SU-DHL-6 (cell line): Measurements from ENCODE around the gene USP28.

Experiments used
- H2AFZ ChIP-seq: fragments of 200-600 bp; sonication (generic); 2 replicates; pipeline ENCODE4 v1.6.1; 2014; ENCODE audit warnings: low read depth, mild to moderate bottlenecking, moderate library complexity, mixed read lengths, antibody characterized with exemption, low read length; ENCODE audit not compliant: severe bottlenecking
- H3F3A ChIP-seq: fragments of 200-600 bp; shearing (Covaris generic); 2 replicates; pipeline ENCODE4 v1.6.0; 2016; ENCODE audit warnings: antibody characterized with exemption, mild to moderate bottlenecking; ENCODE audit not compliant: insufficient read depth
- H3K27ac ChIP-seq: fragments of 200-600 bp; sonication (generic); 2 replicates; pipeline ENCODE4 v1.5.1; 2016; ENCODE audit warnings: low read depth, mild to moderate bottlenecking, low read length, moderate library complexity, mixed read lengths
- H3K27me3 ChIP-seq: fragments of 200-600 bp; sonication (generic), shearing (Covaris generic); 2 replicates; pipeline ENCODE4 v1.6.0; 2014; ENCODE audit warnings: mild to moderate bottlenecking, low read length
- H3K36me3 ChIP-seq: fragments of 200-600 bp; sonication (generic); 2 replicates; pipeline ENCODE4 v1.6.1; 2014; ENCODE audit warnings: mild to moderate bottlenecking, low read length, mixed read lengths
- H3K4me2 ChIP-seq: fragments of 300-600, 200-600 bp; shearing (Covaris generic), sonication (generic); 2 replicates; pipeline ENCODE4 v1.6.0; 2014; ENCODE audit warnings: low read length, low read depth, mild to moderate bottlenecking; ENCODE audit not compliant: poor library complexity, severe bottlenecking
- H3K4me3 ChIP-seq: fragments of 200-600 bp; sonication (generic); 2 replicates; pipeline ENCODE4 v1.5.1; 2014; ENCODE audit warnings: antibody characterized with exemption, low read length, mild to moderate bottlenecking, mixed read lengths; ENCODE audit not compliant: insufficient read depth, poor library complexity, severe bottlenecking
- H3K79me2 ChIP-seq: fragments of 200-600 bp; sonication (generic); 2 replicates; pipeline ENCODE4 v1.6.1; 2014; ENCODE audit warnings: mild to moderate bottlenecking, low read length, moderate library complexity; ENCODE audit not compliant: insufficient read depth
- H3K9ac ChIP-seq: fragments of 200-600 bp; sonication (generic); 2 replicates; pipeline ENCODE4 v1.7.0; 2014; ENCODE audit warnings: mild to moderate bottlenecking, low read length
- H3K9me2 ChIP-seq: fragments of 200-600 bp; sonication (generic); replicated peaks from 2 replicates; pipeline ENCODE4 v1.6.1; 2014; ENCODE audit warnings: low read length; ENCODE audit not compliant: insufficient read depth
- H3K9me3 ChIP-seq: fragments of 200-600 bp; sonication (generic); 2 replicates; pipeline ENCODE4 v1.6.1; 2014; ENCODE audit warnings: low read length, mixed read lengths; ENCODE audit not compliant: insufficient read depth
- H4K20me1 ChIP-seq: fragments of 200-600 bp; sonication (generic); 2 replicates; pipeline ENCODE4 v1.6.1; 2014; ENCODE audit warnings: low read depth, mild to moderate bottlenecking, antibody characterized with exemption, low read length, moderate library complexity, mixed read lengths
- EZH2phosphoT487 ChIP-seq: fragments of 200-600 bp; sonication (generic), shearing (Covaris generic); conservative IDR thresholded peaks from 2 replicates; pipeline ENCODE4 v1.6.1; 2018; ENCODE audit warnings: mild to moderate bottlenecking, antibody characterized with exemption, low read length, moderate library complexity, mixed read lengths
- TF ChIP-seq, protein P1 (sequence below): fragments of 200-600 bp; sonication (generic); IDR thresholded peaks from one replicate; pipeline ENCODE4 v1.5.1; 2017; ENCODE audit warnings: antibody characterized with exemption, mild to moderate bottlenecking, low read length, moderate library complexity; ENCODE audit not compliant: insufficient read depth, poor library complexity, severe bottlenecking

Gene USP28

GRCh38 chr11:113774174-113774503 is 101.2 kb downstream of the USP28 start:
- H3K4me3 ChIP-seq, result peak overlapping the region; percentile 86
- TF ChIP-seq, protein P1, sequence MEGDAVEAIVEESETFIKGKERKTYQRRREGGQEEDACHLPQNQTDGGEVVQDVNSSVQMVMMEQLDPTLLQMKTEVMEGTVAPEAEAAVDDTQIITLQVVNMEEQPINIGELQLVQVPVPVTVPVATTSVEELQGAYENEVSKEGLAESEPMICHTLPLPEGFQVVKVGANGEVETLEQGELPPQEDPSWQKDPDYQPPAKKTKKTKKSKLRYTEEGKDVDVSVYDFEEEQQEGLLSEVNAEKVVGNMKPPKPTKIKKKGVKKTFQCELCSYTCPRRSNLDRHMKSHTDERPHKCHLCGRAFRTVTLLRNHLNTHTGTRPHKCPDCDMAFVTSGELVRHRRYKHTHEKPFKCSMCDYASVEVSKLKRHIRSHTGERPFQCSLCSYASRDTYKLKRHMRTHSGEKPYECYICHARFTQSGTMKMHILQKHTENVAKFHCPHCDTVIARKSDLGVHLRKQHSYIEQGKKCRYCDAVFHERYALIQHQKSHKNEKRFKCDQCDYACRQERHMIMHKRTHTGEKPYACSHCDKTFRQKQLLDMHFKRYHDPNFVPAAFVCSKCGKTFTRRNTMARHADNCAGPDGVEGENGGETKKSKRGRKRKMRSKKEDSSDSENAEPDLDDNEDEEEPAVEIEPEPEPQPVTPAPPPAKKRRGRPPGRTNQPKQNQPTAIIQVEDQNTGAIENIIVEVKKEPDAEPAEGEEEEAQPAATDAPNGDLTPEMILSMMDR, result no peak
- TF ChIP-seq EZH2phosphoT487, result no peak
- no peaks in the 10 kb centered on the region for H3F3A ChIP-seq
- H3K9me3 ChIP-seq, result no peaks in the 10 kb centered on the region
- peak overlapping the region; percentile 78 for H3K4me2 ChIP-seq
- H3K9me2 ChIP-seq, result no peaks in the 10 kb centered on the region
- H3K9ac ChIP-seq, result peak overlapping the region; percentile 96
- H3K27ac ChIP-seq, result no peak overlapping the region
- H3K79me2 ChIP-seq, result peaks cover 28% of the 10 kb centered on the region
- H3K27me3 ChIP-seq, result no peaks in the 10 kb centered on the region
- H2AFZ ChIP-seq, result peak overlapping the region; percentile 94
- H4K20me1 ChIP-seq, result no peaks in the 10 kb centered on the region
- no peaks in the 10 kb centered on the region; the same call in 1 of the 2 replicates for H3K36me3 ChIP-seq

DNA sequence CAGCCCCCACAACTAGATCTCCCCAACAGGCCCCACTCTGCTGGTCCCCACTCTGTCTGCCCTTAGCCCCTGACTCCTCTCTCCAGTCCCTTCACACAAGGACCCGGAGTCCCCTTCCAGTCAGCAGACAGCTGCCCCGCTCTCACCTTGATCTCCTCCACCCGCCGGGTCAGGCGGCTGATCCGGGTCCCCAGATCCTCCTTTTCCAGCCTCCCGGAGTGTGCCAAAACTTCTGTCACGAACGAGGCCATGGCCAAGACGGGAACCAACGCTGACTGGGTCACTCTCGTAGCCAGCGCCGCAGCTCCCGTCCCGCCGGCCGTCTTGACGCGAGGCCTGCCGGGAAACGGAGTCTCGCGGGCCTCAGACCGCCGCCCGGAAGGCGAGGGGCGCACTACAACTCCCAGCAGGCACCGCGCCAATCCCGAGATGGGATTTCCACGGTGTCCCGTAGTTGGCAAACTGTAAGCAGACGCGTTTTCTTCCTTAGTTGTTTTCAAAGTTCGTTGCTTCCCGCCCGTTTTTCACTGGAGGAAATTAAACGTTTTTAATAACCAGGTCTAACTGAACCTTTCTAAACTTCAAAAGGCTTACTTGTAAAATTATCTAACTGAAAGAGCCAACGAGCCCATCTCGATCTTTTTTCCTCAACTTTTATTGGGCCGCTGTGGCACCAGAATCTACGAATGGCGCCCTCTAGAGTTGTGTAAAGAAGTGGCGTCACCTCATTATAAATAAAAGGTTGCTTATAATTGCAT is 101.8 kb downstream of the USP28 start, which contains the start of gene ZW10:
Gene ZW10 (minus strand): TSS at position 277 of the 758 bp plus-strand sequence. CDS start 26 bp downstream, at position 251.
- peaks cover 32% of the 10 kb centered on the region for H3K79me2 ChIP-seq
- peak within 1 kb of the TSS; percentile 78 for H3K4me2 ChIP-seq
- no peaks in the 10 kb centered on the region for H3K9me3 ChIP-seq
- H4K20me1 ChIP-seq, result no peaks in the 10 kb centered on the region
- H3K4me3 ChIP-seq, result peak within 1 kb of the TSS; percentile 86
- no peaks in the 10 kb centered on the region for H3F3A ChIP-seq
- TF ChIP-seq, protein P1, result peak; percentile 87
- no peak for TF ChIP-seq EZH2phosphoT487
- H3K27me3 ChIP-seq, result no peaks in the 10 kb centered on the region
- H3K36me3 ChIP-seq, result peaks cover 3% of the 10 kb centered on the region; the same call in 1 of the 2 replicates
- peak within 1 kb of the TSS; percentile 96 for H3K9ac ChIP-seq
- no peaks in the 10 kb centered on the region for H3K9me2 ChIP-seq
- peak within 1 kb of the TSS; percentile 94 for H2AFZ ChIP-seq
- peak within 1 kb of the TSS; percentile 62 for H3K27ac ChIP-seq

DNA sequence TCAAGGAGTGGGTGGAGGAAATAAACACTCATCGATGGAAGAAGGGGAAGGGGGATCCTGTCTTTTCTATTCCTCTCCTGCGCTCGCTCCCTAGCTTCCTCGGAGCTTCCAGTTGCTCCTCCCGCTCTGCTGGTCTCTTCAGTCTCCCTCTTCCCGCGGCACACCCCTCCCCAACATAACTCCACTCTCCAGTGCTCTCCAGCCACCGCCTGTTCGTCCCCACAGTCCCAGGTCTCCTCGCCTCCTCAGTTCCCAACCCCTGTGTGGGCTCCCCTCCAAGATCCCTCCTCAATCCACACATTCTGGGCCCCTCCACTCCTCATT is 102.3 kb downstream of the USP28 start:
- Histone ChIP-seq H3K27ac (no peak overlapping the region), H4K20me1 (no peaks in the 10 kb centered on the region), H3K9me3 (no peaks in the 10 kb centered on the region), H3K4me3 (peak overlapping the region; percentile 86), H3K27me3 (no peaks in the 10 kb centered on the region), H3F3A (no peaks in the 10 kb centered on the region), H3K4me2 (peak overlapping the region; percentile 61), H3K9me2 (no peaks in the 10 kb centered on the region), H3K9ac (peak overlapping the region; percentile 96), H3K36me3 (peaks cover 9% of the 10 kb centered on the region), H3K79me2 (peaks cover 32% of the 10 kb centered on the region), H2AFZ (peak overlapping the region; percentile 94)
- no peak for TF ChIP-seq EZH2phosphoT487
- TF ChIP-seq, protein P1, result no peak
